Posterior vena cava (tissue), 2 donors: ENCODE results near the gene S1PR4. TPM values are rescaled to one million over a fixed set of nuclear protein-coding genes. Genes with fewer than 3 reads are reported as not detected.
"Not testable (repeated sequence)": the region's sequence is repeated elsewhere in the genome, so short reads cannot be mapped to it uniquely, and the experiment has no call there.

Source experiments
- DNase-seq: peaks from one replicate; pipeline ENCODE4 v3.0.0-alpha.2; 2020; ENCODE audit warnings: low spot score
- intact Hi-C, 2 donors: fragments of 100-400 bp; cut with DNase I; formaldehyde crosslinking; loops; one replicate each; pipeline versions ENCODE4 v1.14.1 to v1.14.2; 2022 to 2023
- total RNA-seq, 2 donors: library from RNA; stranded (reverse); fragmentation: NEBNext Ultra II Directional; extraction: Animal tissue kit (Norgen Biotek cat#: 25700); gene quantifications; one replicate each; pipeline ENCODE4 v1.2.1, GENCODE V29; 2021
- donor health status: DM: yes; HTN: yes; CAD: no.
- donor health status: DM: yes; HTN: yes; CAD: no.

The S1PR4 gene
- total RNA-seq, 2 donors from 2014 or later: 1.7 to 3.1 TPM

DNA sequence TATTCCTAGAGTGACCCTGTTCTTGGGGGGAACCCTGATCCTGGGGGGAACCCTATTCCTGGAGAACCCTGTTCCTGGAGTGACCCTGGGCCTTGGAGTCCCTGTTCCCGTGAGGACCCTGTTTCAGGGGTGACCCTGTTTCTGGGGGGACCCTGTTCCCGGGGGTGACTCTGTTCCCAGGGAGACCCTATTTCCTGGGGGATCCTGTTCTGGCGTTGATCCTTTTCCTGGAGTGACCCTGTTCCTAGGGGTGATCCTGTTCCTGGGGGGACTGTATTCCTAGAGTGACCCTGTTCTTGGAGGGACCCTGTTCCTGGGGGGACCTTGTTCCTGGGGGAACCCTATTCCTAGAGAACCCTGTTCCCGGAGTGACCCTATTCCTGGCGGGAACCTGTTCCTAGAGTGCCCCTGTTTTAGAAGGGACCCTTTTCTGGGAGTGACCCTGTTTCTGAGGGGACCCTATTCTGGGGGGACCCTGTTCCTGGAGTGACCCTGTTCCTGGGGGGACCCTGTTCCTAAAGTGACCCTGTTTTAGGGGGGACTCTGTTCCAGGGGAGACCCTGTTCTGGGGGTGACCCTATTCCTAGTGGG is 27.7 kb upstream of the S1PR4 start:
- intact Hi-C loops: loop anchor here in 1 of 2 donors (1.0 kb wide), 1 partner anchor 192 kb away; no protein-coding TSS in a partner anchor
- no peak for DNase-seq

GRCh38 chr19:3151563-3152418 is 26.8 kb upstream of the S1PR4 start:
- intact Hi-C loops: loop anchor here in 1 of 2 donors (1.0 kb wide), 1 partner anchor 192 kb away; no protein-coding TSS in a partner anchor
- no peak for DNase-seq

DNA sequence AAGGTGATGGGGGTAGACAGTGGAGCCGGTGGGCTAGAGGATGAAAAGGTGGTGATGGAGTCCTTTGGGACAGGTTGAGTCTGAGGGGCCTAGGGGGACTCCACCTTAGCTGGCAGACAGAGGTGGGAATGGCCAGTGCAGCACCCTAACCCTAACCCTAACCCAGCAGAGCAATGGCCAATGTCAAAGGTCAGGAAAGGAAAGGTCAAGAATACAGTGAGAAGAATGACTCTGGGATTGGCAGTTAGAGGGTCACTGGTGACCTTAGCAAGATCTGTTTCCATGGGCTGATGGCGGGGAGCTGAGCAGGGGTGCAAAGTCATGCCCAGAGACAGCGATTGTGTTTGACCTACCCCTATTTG is 26.2 kb upstream of the S1PR4 start:
- intact Hi-C loops: no loop called here
- DNase-seq: no peak

DNA sequence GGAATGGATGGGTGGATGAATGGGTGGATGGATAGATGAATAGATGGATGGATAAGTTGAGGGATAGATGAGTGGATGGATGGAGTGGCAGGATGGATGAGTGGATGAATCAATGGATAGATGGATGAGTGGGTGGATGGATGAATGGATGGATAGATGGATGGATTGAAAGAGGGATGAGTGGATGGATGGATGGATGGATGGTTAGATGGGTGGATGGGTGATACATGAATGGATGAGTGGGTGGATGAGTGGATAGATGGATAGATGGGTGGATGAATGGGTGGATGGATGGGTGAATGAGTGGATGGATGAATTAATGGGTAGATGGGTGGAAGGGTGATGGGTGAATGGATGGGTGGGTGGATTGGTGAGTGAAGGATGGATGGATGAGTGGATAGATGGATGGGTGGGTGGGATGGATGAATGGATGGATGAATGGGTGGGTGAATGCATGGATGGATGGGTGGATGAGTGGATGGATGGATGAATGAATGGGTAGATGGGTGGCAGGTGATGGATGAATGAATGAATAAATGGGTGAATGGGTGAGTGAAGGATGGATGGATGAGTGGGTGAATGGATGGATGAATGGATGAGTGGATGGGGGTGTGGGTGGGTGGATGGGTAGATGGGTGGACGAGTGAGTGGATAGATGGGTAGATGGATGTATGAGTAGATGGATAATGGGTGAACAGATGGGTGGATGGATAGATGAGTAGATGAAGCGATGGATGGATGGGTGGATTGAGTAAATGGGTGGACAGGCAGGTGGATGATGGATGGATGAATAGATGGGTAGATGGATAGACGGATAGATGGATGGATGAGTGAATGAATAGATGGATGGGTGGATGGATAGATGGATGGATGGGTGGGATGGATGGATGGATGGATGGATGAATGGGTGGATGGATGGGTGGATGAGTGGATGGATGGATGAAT is 25.0 kb upstream of the S1PR4 start:
- no peak for DNase-seq
- intact Hi-C loops: loop anchor here in 1 of 2 donors (2.0 kb wide), 1 partner anchor 25 kb away; no protein-coding TSS in a partner anchor

- intact Hi-C loops: loop anchor here in 1 of 2 donors (2.0 kb wide), 1 partner anchor 26 kb away; no protein-coding TSS in a partner anchor
- DNase-seq: not testable (repeated sequence)
These were observed 24.1 kb upstream of the S1PR4 start for GRCh38 chr19:3154447-3154846.

DNA sequence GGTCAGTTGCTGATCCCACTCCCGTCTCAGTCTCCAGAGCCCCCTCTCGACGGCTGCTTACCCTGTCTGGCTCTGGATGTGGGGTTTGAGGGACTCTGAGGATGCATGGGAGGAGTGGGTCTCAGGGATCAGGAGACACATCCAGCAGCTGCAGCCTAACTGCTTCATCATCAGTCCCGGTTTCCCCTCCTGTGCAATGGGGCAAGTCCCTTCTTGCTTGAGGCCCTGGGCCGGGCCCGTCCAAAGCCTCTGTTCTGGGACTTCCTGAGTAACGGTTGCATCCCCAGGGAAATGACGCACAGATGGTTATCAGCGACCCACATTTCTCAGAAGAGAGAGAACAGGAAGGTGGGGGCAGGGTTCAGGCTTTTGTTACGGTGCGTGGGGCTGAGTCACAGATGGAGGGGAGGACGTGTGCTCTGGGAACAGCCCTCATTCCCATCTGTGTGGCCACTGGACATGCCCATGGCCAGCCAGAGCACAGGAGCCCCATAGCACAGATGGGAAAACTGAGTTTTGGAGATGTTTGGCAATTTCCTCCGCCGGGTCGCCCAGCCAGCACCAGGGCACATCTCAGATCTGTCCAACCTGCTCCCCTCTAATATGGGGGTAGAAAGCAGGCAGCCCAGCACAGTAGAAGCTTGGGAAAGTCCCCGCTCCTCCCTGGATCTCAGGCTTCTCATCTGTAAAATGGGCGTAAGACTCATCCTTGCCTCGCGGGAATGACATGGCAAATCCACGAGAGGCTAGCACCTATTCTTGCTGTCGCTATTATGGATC is 23.4 kb upstream of the S1PR4 start:
- DNase-seq: peak; percentile 95
- intact Hi-C loops: loop anchor here in 1 of 2 donors (2.0 kb wide), 1 partner anchor 26 kb away; no protein-coding TSS in a partner anchor

DNA sequence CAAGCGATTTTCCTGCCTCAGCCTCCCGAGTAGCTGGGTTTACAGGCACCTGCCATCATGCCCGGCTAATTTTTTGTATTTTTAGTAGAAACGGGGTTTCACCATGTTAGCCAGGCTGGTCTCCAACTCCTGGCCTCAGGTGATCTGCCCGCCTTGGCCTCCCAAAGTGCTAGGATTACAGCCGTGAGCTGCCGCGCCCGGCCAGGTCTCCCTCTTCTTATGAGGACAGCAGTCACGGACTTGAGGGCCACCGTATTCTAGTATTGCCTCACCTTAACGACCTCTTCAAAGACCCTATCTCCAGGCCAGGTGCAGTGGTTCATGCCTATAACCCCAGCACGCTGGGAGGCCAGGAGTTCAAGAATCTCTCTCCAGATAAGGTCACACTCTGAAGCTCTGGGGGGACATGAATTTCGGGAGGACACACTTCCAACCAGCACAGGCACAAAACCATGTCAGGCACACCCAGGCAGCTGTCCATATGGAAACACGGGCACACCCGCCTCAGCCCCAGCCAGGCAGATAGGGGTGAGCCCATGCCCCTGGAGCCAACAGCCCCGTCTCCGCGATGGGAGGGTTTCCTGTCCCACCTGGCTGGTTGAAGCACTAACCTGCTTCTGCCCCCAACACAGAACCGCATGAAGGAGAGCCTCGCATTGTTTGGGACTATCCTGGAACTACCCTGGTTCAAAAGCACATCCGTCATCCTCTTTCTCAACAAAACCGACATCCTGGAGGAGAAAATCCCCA is 21.3 kb upstream of the S1PR4 start:
- intact Hi-C loops: no loop called here
- DNase-seq: no peak

DNA sequence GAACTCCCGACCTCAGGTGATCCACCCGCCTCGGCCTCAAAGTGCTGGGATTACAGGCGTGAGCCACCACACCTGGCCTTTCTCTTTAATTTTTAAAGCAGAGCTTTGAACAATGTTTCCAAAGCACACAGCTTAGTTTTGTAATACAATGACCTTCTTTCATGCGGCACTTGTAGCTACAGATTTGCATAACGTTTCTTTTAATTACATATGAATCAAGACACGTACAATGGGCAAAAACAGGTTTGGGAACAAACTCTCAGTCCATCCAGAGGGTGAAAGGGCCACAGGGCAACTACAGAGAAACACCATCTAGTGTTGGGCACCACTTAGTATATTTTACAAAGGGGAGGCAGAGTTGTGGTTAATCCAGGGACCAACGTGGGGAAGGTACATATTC is 19.0 kb upstream of the S1PR4 start:
- DNase-seq: no peak
- intact Hi-C loops: no loop called here

- no peak for DNase-seq
- intact Hi-C loops: loop anchor here (1.0 to 5.0 kb wide), 2 partner anchors 199 to 208 kb away; no protein-coding TSS in a partner anchor
These were observed 18.4 kb upstream of the S1PR4 start for GRCh38 chr19:3160219-3160618.

DNA sequence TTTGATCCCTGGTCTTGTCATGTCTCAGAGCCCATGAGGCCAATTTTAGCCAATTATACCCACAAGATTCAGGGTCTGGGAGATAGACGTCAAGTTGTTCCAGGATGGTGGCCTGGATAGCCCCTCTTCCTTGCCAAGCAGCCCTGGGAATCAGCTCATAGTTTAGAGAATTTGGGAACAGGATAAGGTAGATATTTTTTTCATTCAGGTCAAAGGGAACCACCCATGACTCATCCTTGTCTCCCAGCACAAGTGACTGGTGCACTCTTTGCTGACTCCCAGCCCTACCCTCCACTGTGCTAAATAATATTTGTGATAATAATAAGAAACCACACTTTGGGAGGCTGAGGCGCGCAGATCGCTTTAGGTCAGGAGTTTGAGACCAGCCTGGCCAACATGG is 17.1 kb upstream of the S1PR4 start:
- no peak for DNase-seq
- intact Hi-C loops: loop anchor here in 1 of 2 donors (5.0 kb wide), 1 partner anchor 209 kb away; no protein-coding TSS in a partner anchor

DNA sequence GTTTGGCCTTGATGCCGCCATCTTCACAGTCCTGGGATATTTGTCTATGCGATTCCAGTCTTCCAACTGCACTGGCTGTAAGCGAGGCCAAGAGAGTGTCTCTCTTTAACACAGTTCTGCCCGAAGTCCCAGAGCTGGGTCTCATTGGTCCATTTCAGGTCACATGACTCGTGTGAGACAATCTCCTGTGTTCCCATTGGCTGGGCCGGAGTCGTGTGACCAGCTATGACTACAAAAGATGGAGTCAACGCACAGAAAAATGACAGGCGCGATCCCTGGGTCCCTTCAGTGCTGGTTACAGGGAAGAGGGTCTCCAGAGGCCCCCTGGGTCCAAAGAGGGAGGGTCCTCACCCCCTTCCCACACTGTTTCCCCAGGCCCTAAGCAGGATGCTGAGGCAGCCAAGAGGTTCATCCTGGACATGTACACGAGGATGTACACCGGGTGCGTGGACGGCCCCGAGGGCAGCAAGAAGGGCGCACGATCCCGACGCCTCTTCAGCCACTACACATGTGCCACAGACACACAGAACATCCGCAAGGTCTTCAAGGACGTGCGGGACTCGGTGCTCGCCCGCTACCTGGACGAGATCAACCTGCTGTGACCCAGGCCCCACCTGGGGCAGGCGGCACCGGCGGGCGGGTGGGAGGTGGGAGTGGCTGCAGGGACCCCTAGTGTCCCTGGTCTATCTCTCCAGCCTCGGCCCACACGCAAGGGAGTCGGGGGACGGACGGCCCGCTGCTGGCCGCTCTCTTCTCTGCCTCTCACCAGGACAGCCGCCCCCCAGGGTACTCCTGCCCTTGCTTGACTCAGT is 15.9 kb upstream of the S1PR4 start:
- intact Hi-C loops: loop anchor here in 1 of 2 donors (5.0 kb wide), 1 partner anchor 210 kb away; no protein-coding TSS in a partner anchor

GRCh38 chr19:3163230-3163886 is 15.2 kb upstream of the S1PR4 start:
- peak; percentile 90 for DNase-seq
- intact Hi-C loops: loop anchor here in 1 of 2 donors (5.0 kb wide), 1 partner anchor 211 kb away; no protein-coding TSS in a partner anchor

More for the DNA sequence above, 15.9 kb upstream of the S1PR4 start:
- no peak for DNase-seq

DNA sequence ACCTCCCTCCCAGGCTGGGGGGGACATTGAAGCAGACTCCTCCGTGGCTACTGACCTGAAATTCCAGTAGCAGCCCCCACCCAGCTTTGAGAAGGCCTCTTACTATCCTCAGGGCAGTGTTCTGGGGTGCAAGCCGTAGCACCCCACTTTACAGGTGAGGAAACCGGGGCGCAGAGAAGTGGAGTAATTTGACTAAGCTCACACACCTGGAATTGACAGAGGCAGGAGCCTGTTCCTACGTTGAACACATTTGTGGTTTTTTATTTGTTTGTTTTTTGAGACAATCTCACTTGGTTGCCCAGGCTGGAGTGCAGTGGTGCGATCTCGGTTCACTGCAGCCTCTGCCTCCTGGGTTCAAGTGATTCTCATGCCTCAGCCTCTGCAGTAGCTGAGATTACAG is 14.6 kb upstream of the S1PR4 start:
- intact Hi-C loops: loop anchor here in 1 of 2 donors (5.0 kb wide), 1 partner anchor 212 kb away; no protein-coding TSS in a partner anchor
- DNase-seq: no peak

DNA sequence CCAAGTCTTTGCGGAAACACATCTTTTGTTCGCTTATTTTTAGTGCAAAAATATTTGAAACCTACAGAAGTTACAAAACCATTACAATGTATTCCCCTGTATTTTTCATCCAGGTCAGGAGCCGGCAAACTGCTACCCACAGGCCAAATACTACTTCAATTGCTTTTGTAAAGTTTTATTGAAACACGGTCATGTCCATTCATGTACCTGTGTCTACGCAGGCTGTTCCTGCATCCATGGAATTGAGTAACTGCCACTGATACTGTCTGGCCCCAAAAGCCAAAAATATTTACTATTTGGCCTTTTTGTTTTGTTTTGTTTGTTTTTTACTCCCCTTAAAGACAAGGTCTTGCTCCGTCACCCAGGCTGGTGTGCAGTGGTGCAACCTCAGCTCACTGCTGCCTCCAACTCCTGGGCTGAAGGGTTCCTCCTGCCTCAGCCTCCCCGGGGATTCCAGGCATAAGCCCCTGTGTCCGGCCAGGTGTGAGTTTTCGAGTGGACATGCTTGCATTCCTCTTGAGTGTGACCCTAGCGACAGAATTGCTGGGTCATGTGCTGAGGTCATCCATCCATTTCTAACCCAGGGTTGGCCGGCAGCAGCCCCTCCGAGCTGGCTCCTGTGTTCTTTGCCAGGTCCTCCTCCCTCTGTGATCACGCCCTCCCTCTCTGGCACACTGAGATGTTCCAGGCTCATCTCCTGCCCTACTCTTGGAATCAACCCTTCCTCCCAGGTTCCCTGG is 10.9 kb upstream of the S1PR4 start:
- DNase-seq: no peak
- intact Hi-C loops: no loop called here

DNA sequence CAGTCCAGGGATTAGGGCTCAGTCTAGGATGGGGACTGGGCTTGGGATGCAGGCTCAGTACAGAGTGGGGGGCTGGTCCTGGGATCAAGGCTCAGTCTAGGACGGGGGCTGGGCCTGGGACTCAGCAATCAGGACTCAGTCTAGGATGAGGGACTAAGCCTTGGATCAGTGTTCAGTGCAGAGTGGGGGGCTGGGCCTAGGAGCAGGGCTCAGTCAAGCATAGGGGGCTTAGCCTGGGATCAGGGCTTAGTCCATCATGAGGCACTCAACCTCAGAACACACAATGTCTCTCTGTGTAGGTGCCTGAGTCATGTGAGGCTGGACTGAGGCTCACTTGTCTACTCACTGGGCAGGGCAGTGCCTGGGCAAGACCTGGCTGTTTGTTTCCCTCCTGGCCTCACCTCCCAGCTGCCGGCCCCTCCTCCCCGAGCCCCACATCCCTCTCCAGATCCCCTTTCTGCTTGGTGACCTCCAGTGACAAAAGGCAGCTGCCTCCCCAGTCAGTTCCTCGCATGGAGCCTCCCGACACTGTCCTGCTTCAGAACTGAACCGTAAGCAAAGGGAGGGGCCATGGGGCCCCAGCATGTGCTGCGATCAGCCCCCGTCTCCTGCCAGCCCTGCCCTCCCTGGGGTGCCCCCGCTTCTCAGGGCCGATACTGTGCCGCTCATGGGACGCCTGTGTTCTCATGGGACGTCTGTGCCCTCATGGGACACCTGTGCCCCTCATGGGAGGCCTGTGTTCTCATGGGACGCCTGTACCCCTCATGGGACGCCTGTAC is 6.5 kb upstream of the S1PR4 start:
- DNase-seq: no peak
- intact Hi-C loops: no loop called here
